HepG2 (cell line): ENCODE data around the gene KPNA3. TPM values are rescaled to one million over a fixed set of nuclear protein-coding genes. Genes with fewer than 3 reads are reported as not detected.
A peak's percentile ranks its signal among the peaks of the same experiment; 100 is the strongest.

Source experiments
- E2F2 ChIP-seq: sonication (generic); formaldehyde crosslinking; IDR thresholded peaks from 2 replicates; pipeline ENCODE4 v1.4.0; 2020; ENCODE audit warnings: missing genetic modification reagents, borderline replicate concordance
- ELF4 ChIP-seq: sonication (generic); formaldehyde crosslinking; IDR thresholded peaks from 2 replicates; pipeline ENCODE4 v1.5.0; 2020; ENCODE audit warnings: missing genetic modification reagents, mild to moderate bottlenecking, moderate library complexity, borderline replicate concordance
- FOXP1 ChIP-seq, 2 experiments: fragments of 450-650 bp in 1 of 2; IDR thresholded peaks; 2 replicates each; pipeline ENCODE4 v1.6.1; 2017 to 2018; ENCODE audit warnings: antibody characterized with exemption in 1 of 2
- KAT2B ChIP-seq: fragments of 150-350 bp; IDR thresholded peaks from 2 replicates; pipeline ENCODE4 v1.6.1; 2014; ENCODE audit warnings: low read depth, low read length, borderline replicate concordance
- RFX5 ChIP-seq: IDR thresholded peaks from 2 replicates; pipeline ENCODE4 v1.6.1; 2011; ENCODE audit warnings: low read depth, low read length, improper control_type of control experiment
- RNF2 ChIP-seq: fragments of 450-650 bp; conservative IDR thresholded peaks from 2 replicates; pipeline ENCODE4 v1.6.1; 2016; ENCODE audit warnings: low read depth
- TP53 ChIP-seq: sonication (generic); formaldehyde crosslinking; conservative IDR thresholded peaks from 2 replicates; pipeline ENCODE4 v1.4.0; 2020; ENCODE audit warnings: missing genetic modification reagents
- ZBED4 ChIP-seq: sonication (generic); formaldehyde crosslinking; IDR thresholded peaks from 2 replicates; pipeline ENCODE4 v1.4.0; 2020; ENCODE audit warnings: missing genetic modification reagents, borderline replicate concordance
- ZBTB7B ChIP-seq: sonication (generic); formaldehyde crosslinking; IDR thresholded peaks from 2 replicates; pipeline ENCODE4 v1.4.0; 2020; ENCODE audit warnings: missing genetic modification reagents
- ZC3H13 ChIP-seq: sonication (generic); formaldehyde crosslinking; IDR thresholded peaks from 2 replicates; pipeline ENCODE4 v1.8.1; 2023; ENCODE audit warnings: mild to moderate bottlenecking, missing genetic modification reagents, moderate library complexity
- ZNF614 ChIP-seq: IDR thresholded peaks from 2 replicates; pipeline ENCODE4 v1.6.1; 2018; ENCODE audit warnings: missing biosample characterization, missing genetic modification reagents, inconsistent platforms, borderline replicate concordance
- polyA plus RNA-seq, 8 experiments: library from polyadenylated mRNA; depleted of rRNA in 3 of 8; stranded (reverse) in 7 of 8; unstranded in 1 of 8; fragments of >200 nt; fragmentation: Illumina TruSeq in 4 of 8; extraction: Trizol in 4 of 8; gene quantifications; 2 replicates each; pipeline versions ENCODE4 v1.2.1 to v1.2.3, GENCODE V29; 2011 to 2016; ENCODE audit warnings: low read depth in 4 of 8, missing spikeins in 1 of 8, mixed read lengths in 1 of 8; ENCODE audit not compliant: insufficient read depth in 1 of 8
- total RNA-seq, 5 experiments: library from RNA; depleted of rRNA; stranded (reverse); fragments of >200 nt; fragmentation: Illumina TruSeq; extraction: Trizol; gene quantifications; 2 replicates each; pipeline ENCODE4 v1.2.3, GENCODE V29; 2016; ENCODE audit warnings: low read depth in 1 of 5
- TF ChIP-seq, protein P1 (sequence below): sonication (generic); formaldehyde crosslinking; conservative IDR thresholded peaks from 2 replicates; pipeline ENCODE4 v1.4.0; 2020; ENCODE audit warnings: missing genetic modification reagents
- TF ChIP-seq, protein P2 (sequence below): sonication (generic); formaldehyde crosslinking; IDR thresholded peaks from 2 replicates; pipeline ENCODE4 v1.5.0; 2020; ENCODE audit warnings: mild to moderate bottlenecking, missing genetic modification reagents, borderline replicate concordance
- TF ChIP-seq, protein P3 (sequence below): sonication (generic); formaldehyde crosslinking; IDR thresholded peaks from 2 replicates; pipeline ENCODE4 v1.5.0; 2020; ENCODE audit warnings: mild to moderate bottlenecking, missing genetic modification reagents

The KPNA3 gene
- total and polyA plus RNA-seq, 2 of the 13 experiments (the other 11 are each of a cell fraction or from before 2014, with no cell fraction given): 13.0 to 28.9 TPM

- TF ChIP-seq ZBED4 (CRISPR knock-in tag) (peak; percentile 24; the same call in 1 of the 2 replicates), RFX5 (no peak), ZBTB7B (CRISPR knock-in tag) (peak; percentile 58; the same call in 1 of the 2 replicates), KAT2B (no peak), TP53 (no peak), E2F2 (CRISPR knock-in tag) (no peak), ZC3H13 (CRISPR knock-in tag) (no peak), RNF2 (no peak), ZNF614 (CRISPR knock-in tag) (0 out of 2 replicates have a peak, but pooled peaks have one; percentile 21), ELF4 (no peak), FOXP1 (IDR thresholded peaks at IDR 0.05) (peak; percentile 66; the same call in 1 of the 2 replicates), FOXP1 (CRISPR knock-in tag; IDR thresholded peaks at IDR 0.05) (peak; percentile 95)
- TF ChIP-seq, protein P1, sequence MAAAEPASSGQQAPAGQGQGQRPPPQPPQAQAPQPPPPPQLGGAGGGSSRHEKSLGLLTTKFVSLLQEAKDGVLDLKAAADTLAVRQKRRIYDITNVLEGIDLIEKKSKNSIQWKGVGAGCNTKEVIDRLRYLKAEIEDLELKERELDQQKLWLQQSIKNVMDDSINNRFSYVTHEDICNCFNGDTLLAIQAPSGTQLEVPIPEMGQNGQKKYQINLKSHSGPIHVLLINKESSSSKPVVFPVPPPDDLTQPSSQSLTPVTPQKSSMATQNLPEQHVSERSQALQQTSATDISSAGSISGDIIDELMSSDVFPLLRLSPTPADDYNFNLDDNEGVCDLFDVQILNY (CRISPR knock-in tag): no peak
- TF ChIP-seq, protein P2, sequence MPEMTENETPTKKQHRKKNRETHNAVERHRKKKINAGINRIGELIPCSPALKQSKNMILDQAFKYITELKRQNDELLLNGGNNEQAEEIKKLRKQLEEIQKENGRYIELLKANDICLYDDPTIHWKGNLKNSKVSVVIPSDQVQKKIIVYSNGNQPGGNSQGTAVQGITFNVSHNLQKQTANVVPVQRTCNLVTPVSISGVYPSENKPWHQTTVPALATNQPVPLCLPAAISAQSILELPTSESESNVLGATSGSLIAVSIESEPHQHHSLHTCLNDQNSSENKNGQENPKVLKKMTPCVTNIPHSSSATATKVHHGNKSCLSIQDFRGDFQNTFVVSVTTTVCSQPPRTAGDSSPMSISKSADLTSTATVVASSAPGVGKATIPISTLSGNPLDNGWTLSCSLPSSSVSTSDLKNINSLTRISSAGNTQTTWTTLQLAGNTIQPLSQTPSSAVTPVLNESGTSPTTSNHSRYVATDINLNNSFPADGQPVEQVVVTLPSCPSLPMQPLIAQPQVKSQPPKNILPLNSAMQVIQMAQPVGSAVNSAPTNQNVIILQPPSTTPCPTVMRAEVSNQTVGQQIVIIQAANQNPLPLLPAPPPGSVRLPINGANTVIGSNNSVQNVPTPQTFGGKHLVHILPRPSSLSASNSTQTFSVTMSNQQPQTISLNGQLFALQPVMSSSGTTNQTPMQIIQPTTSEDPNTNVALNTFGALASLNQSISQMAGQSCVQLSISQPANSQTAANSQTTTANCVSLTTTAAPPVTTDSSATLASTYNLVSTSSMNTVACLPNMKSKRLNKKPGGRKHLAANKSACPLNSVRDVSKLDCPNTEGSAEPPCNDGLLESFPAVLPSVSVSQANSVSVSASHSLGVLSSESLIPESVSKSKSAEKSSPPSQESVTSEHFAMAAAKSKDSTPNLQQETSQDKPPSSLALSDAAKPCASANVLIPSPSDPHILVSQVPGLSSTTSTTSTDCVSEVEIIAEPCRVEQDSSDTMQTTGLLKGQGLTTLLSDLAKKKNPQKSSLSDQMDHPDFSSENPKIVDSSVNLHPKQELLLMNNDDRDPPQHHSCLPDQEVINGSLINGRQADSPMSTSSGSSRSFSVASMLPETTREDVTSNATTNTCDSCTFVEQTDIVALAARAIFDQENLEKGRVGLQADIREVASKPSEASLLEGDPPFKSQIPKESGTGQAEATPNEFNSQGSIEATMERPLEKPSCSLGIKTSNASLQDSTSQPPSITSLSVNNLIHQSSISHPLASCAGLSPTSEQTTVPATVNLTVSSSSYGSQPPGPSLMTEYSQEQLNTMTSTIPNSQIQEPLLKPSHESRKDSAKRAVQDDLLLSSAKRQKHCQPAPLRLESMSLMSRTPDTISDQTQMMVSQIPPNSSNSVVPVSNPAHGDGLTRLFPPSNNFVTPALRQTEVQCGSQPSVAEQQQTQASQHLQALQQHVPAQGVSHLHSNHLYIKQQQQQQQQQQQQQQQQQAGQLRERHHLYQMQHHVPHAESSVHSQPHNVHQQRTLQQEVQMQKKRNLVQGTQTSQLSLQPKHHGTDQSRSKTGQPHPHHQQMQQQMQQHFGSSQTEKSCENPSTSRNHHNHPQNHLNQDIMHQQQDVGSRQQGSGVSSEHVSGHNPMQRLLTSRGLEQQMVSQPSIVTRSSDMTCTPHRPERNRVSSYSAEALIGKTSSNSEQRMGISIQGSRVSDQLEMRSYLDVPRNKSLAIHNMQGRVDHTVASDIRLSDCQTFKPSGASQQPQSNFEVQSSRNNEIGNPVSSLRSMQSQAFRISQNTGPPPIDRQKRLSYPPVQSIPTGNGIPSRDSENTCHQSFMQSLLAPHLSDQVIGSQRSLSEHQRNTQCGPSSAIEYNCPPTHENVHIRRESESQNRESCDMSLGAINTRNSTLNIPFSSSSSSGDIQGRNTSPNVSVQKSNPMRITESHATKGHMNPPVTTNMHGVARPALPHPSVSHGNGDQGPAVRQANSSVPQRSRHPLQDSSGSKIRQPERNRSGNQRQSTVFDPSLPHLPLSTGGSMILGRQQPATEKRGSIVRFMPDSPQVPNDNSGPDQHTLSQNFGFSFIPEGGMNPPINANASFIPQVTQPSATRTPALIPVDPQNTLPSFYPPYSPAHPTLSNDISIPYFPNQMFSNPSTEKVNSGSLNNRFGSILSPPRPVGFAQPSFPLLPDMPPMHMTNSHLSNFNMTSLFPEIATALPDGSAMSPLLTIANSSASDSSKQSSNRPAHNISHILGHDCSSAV (CRISPR knock-in tag): no peak
- TF ChIP-seq, protein P3, sequence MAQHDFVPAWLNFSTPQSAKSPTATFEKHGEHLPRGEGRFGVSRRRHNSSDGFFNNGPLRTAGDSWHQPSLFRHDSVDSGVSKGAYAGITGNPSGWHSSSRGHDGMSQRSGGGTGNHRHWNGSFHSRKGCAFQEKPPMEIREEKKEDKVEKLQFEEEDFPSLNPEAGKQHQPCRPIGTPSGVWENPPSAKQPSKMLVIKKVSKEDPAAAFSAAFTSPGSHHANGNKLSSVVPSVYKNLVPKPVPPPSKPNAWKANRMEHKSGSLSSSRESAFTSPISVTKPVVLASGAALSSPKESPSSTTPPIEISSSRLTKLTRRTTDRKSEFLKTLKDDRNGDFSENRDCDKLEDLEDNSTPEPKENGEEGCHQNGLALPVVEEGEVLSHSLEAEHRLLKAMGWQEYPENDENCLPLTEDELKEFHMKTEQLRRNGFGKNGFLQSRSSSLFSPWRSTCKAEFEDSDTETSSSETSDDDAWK (CRISPR knock-in tag): no peak
Observed at GRCh38 chr13:49746111-49746510, 46.4 kb downstream of the KPNA3 start (continued).
